ENCODE data around the gene TNK1. TPM values are rescaled to one million over a fixed set of nuclear protein-coding genes. Genes with fewer than 3 reads are reported as not detected.

The TNK1 gene
- total RNA-seq, 1 experiment from 2014 or later: 10.1 TPM

- Histone ChIP-seq H3K27me3 (ENCODE audit: insufficient read depth, low read length) (no peaks in the 10 kb centered on the region), H3K27ac (ENCODE audit: insufficient read length, low read depth, low read length) (no peak overlapping the region), H3K79me1 (ENCODE audit: insufficient read depth, low read depth, low read length, poor library complexity, severe bottlenecking) (no peaks in the 10 kb centered on the region), H3T11ph (ENCODE audit: low read length) (no peak overlapping the region), H3K4me1 (ENCODE audit: insufficient read depth, low read length) (no peaks in the 10 kb centered on the region; the same call in 1 of the 2 replicates), H2AFZ (ENCODE audit: low read length) (no peak overlapping the region), H4K20me1 (ENCODE audit: control insufficient read depth, insufficient read depth, insufficient read length) (no peaks in the 10 kb centered on the region), H2BK15ac (ENCODE audit: low read depth, low read length) (no peak overlapping the region), H3K23me2 (ENCODE audit: insufficient read length, low read depth, low read length, poor library complexity, severe bottlenecking) (peaks cover 5% of the 10 kb centered on the region), H2BK12ac (ENCODE audit: insufficient read length, low read depth, low read length) (no peak overlapping the region), H3K14ac (ENCODE audit: insufficient read depth, low read length) (peak overlapping the region; percentile 7; the same call in 1 of the 2 replicates), H4K5ac (ENCODE audit: insufficient read length, low read depth, low read length) (no peak overlapping the region), H3K23ac (ENCODE audit: insufficient read length, low read depth, low read length) (no peak overlapping the region), H2BK5ac (ENCODE audit: insufficient read length, low read length) (no peak overlapping the region), H3K9me3 (ENCODE audit: control insufficient read depth, low read depth, low read length) (no peaks in the 10 kb centered on the region), H3K79me2 (ENCODE audit: insufficient read depth, low read length) (no peaks in the 10 kb centered on the region), H3K18ac (ENCODE audit: insufficient read length, low read depth, low read length) (no peak overlapping the region), H4K8ac (replicated peaks; ENCODE audit: insufficient read length, low read depth, low read length) (no peak overlapping the region), H2BK20ac (ENCODE audit: low read depth, low read length, poor library complexity, severe bottlenecking) (no peak overlapping the region), H3K56ac (ENCODE audit: insufficient read length, low read depth, low read length) (no peak overlapping the region), H3K4me2 (ENCODE audit: insufficient read depth, insufficient read length, low read length) (peak overlapping the region; percentile 37), H3K9ac (ENCODE audit: extremely low read depth, insufficient read length, low read length) (peak overlapping the region; percentile 9), H3K4ac (ENCODE audit: low read depth, low read length) (no peak overlapping the region), H2BK120ac (ENCODE audit: low read depth, low read length, poor library complexity, severe bottlenecking) (no peak overlapping the region), H2AK5ac (ENCODE audit: insufficient read length, low read length) (no peak overlapping the region), H4K91ac (ENCODE audit: insufficient read length, low read depth, low read length) (no peak overlapping the region)
- Mint-ChIP-seq H3K9me3 (no peaks in the 10 kb centered on the region), H3K4me1 (peaks cover 26 to 37% of the 10 kb centered on the region in 2 experiments), H3K27me3 (ENCODE audit: low read depth) (no peaks in the 10 kb centered on the region), H3K36me3 (ENCODE audit: insufficient read depth in 1 of 3, low read depth in 3 of 3) (peaks cover 3 to 11% (median 4%) of the 10 kb centered on the region in 3 experiments; a peak in 5 of 7 replicates), H3K27ac (peak overlapping the region; percentile 84 to 96 (median 96); a peak in 4 of 7 replicates), H3K4me3 (peak overlapping the region; percentile 84 to 94)
- TF ChIP-seq CTCF (conservative IDR thresholded peaks at IDR 0.05): no peak
- no peak for DNase-seq
- no CpG with 5 or more reads among the region's 13 CpGs for WGBS (ENCODE audit: extremely low coverage, insufficient read length, low lambda C conversion rate)
Measured at GRCh38 chr17:7403727-7403976, 22.8 kb downstream of the TNK1 start.

Data from H9 (cell line).